MCF 10A (cell line): ENCODE results near the gene PAQR8. TPM values are rescaled to one million over a fixed set of nuclear protein-coding genes. Genes with fewer than 3 reads are reported as not detected.

Source experiments
- BruUV-seq: library from RNA; stranded (reverse); fragments of 400-500 nt; replicated peaks from 2 replicates; lab custom pipeline; 2021; lab: Mats Ljungman, UMichigan
- CTCF ChIA-PET: fragments of 300-600 bp; sonication (Branson Sonifier 250); formaldehyde crosslinking; extraction: SDS; loops from one replicate; lab custom pipeline; 2021; ENCODE audit warnings: antibody characterized with exemption, inconsistent platforms; lab: Yijun Ruan, JAX
- POLR2A ChIA-PET: fragments of 300-600, 350-650 bp; sonication (Branson Sonifier 250); formaldehyde crosslinking; extraction: SDS; loops from one replicate; lab custom pipeline; 2020; ENCODE audit warnings: antibody characterized with exemption, inconsistent platforms; lab: Yijun Ruan, JAX
- DNase-seq: peaks from one replicate; pipeline ENCODE4 v3.0.0-alpha.2; 2018; ENCODE audit not compliant: unreplicated experiment
- H3K27ac Mint-ChIP-seq: one replicate; pipeline ENCODE4 v1.8.0; 2022; ENCODE audit warnings: mild to moderate bottlenecking, low read depth, mixed read lengths; ENCODE audit not compliant: unreplicated experiment
- H3K27me3 Mint-ChIP-seq: one replicate; pipeline ENCODE4 v1.8.0; 2022; ENCODE audit warnings: mixed read lengths; ENCODE audit not compliant: insufficient read depth, unreplicated experiment
- H3K36me3 Mint-ChIP-seq: one replicate; pipeline ENCODE4 v1.8.0; 2022; ENCODE audit warnings: mild to moderate bottlenecking, moderate library complexity, mixed read lengths; ENCODE audit not compliant: insufficient read depth, unreplicated experiment
- H3K4me1 Mint-ChIP-seq: one replicate; pipeline ENCODE4 v1.8.0; 2022; ENCODE audit warnings: mixed read lengths; ENCODE audit not compliant: insufficient read depth, unreplicated experiment
- H3K4me3 Mint-ChIP-seq: one replicate; pipeline ENCODE4 v1.8.0; 2022; ENCODE audit warnings: mild to moderate bottlenecking, moderate library complexity, mixed read lengths; ENCODE audit not compliant: unreplicated experiment
- H3K9me3 Mint-ChIP-seq: one replicate; pipeline ENCODE4 v1.8.0; 2022; ENCODE audit warnings: mixed read lengths; ENCODE audit not compliant: unreplicated experiment
- CTCF ChIP-seq: fragments of 200-600 bp; IDR thresholded peaks from one replicate; pipeline ENCODE4 v1.8.0; 2022; ENCODE audit warnings: antibody characterized with exemption, mild to moderate bottlenecking; ENCODE audit not compliant: unreplicated experiment
- intact Hi-C: fragments of 100-400 bp; cut with micrococcal nuclease; formaldehyde crosslinking; loops from 2 replicates; pipeline ENCODE4 v1.14.1; 2022
- total RNA-seq: library from RNA; stranded (reverse); gene quantifications from 2 replicates; pipeline ENCODE4 v1.2.3, GENCODE V29; 2022

Gene PAQR8
- total RNA-seq, 1 experiment from 2014 or later, result 1.9 TPM

GRCh38 chr6:52331793-52332457 is 30.0 kb upstream of the PAQR8 start:
- Mint-ChIP-seq H3K27me3 (no peaks in the 10 kb centered on the region), H3K4me1 (peaks cover 16% of the 10 kb centered on the region), H3K4me3 (no peak overlapping the region), H3K9me3 (no peaks in the 10 kb centered on the region), H3K27ac (no peak overlapping the region), H3K36me3 (no peaks in the 10 kb centered on the region)
- ChIA-PET POLR2A (interaction anchor here (0.7 kb wide), 1 partner anchor 55 kb away, joined by 3 read pairs; no protein-coding TSS in a partner anchor), CTCF (interaction anchor here (1.4 kb wide), 1 partner anchor 42 kb away, joined by 4 read pairs; no protein-coding TSS in a partner anchor)
- TF ChIP-seq CTCF, result no peak
- intact Hi-C loops, result no loop called here
- DNase-seq, result no peak
- no TSS peak for BruUV-seq

- Mint-ChIP-seq H3K27ac (peak overlapping the region; percentile 64), H3K9me3 (no peaks in the 10 kb centered on the region), H3K27me3 (no peaks in the 10 kb centered on the region), H3K4me3 (no peak overlapping the region), H3K36me3 (no peaks in the 10 kb centered on the region), H3K4me1 (peaks cover 16% of the 10 kb centered on the region)
- POLR2A ChIA-PET, result interaction anchor here (1.8 kb wide), 1 partner anchor 19 kb away, joined by 6 read pairs; no protein-coding TSS in a partner anchor
- CTCF ChIA-PET, result interaction anchor here (0.6 to 1.2 kb wide), 6 partner anchors 8 to 225 kb away, joined by 3 to 4 read pairs (median 4); no protein-coding TSS in a partner anchor
- no TSS peak for BruUV-seq
- intact Hi-C loops, result no loop called here
- no peak for DNase-seq
- TF ChIP-seq CTCF, result no peak
These were observed 28.1 kb upstream of the PAQR8 start for GRCh38 chr6:52333840-52334200.

GRCh38 chr6:52335576-52335975 is 26.4 kb upstream of the PAQR8 start:
- BruUV-seq, result no TSS peak
- H3K27me3 Mint-ChIP-seq, result no peaks in the 10 kb centered on the region
- no peaks in the 10 kb centered on the region for H3K36me3 Mint-ChIP-seq
- intact Hi-C loops, result no loop called here
- no peak for TF ChIP-seq CTCF
- POLR2A ChIA-PET, result no interaction called here
- H3K4me1 Mint-ChIP-seq, result peaks cover 11% of the 10 kb centered on the region
- no peak for DNase-seq
- no peak overlapping the region for H3K4me3 Mint-ChIP-seq
- CTCF ChIA-PET, result no interaction called here
- H3K9me3 Mint-ChIP-seq, result no peaks in the 10 kb centered on the region
- no peak overlapping the region for H3K27ac Mint-ChIP-seq

- ChIA-PET CTCF (interaction anchor here (0.6 kb wide), 1 partner anchor 67 kb away, joined by 3 read pairs; no protein-coding TSS in a partner anchor), POLR2A (interaction anchor here (0.6 kb wide), 1 partner anchor 43 kb away, joined by 3 read pairs; no protein-coding TSS in a partner anchor)
- no peaks in the 10 kb centered on the region for H3K27me3 Mint-ChIP-seq
These were observed 24.9 kb upstream of the PAQR8 start for GRCh38 chr6:52336919-52337561.

More at GRCh38 chr6:52336919-52337561, 24.9 kb upstream of the PAQR8 start:
- BruUV-seq, result no TSS peak
- Mint-ChIP-seq H3K4me3 (no peak overlapping the region), H3K4me1 (peaks cover 14% of the 10 kb centered on the region), H3K36me3 (no peaks in the 10 kb centered on the region), H3K9me3 (no peaks in the 10 kb centered on the region), H3K27ac (no peak overlapping the region)
- no peak for TF ChIP-seq CTCF
- intact Hi-C loops, result no loop called here
- no peak for DNase-seq
